Panc1 (cell line): ENCODE measurements around the gene PNMA8A. TPM values are rescaled to one million over a fixed set of nuclear protein-coding genes. Genes with fewer than 3 reads are reported as not detected.

Experiments
- ATAC-seq: fragments of 200-7000 bp; cut with Tn5 transposase; 2 replicates; pipeline ENCODE4 v1.9.1; 2020; ENCODE audit warnings: mild to moderate bottlenecking, moderate library complexity
- BruUV-seq: library from RNA; stranded (reverse); fragments of 400-500 nt; replicated peaks from 2 replicates; lab custom pipeline; 2021; lab: Mats Ljungman, UMichigan
- CTCF ChIA-PET: fragments of 300-600 bp; sonication (Branson Sonifier 250); formaldehyde crosslinking; loops from one replicate; lab custom pipeline; 2022; ENCODE audit warnings: antibody characterized with exemption; lab: Charles Lee
- POLR2A ChIA-PET: fragments of 300-600 bp; sonication (Branson Sonifier 250); formaldehyde crosslinking; loops from one replicate; lab custom pipeline; 2022; ENCODE audit warnings: antibody characterized with exemption; lab: Charles Lee
- DNase-seq: peaks from one replicate; pipeline ENCODE4 v3.0.0-alpha.2; 2010; ENCODE audit warnings: low read depth, low spot score
- H3K27ac ChIP-seq: 2 replicates; pipeline ENCODE4 v1.5.1; 2011; ENCODE audit warnings: mild to moderate bottlenecking, low read length, inconsistent platforms
- H3K27me3 ChIP-seq: fragments of 200-500 bp; sonication (Bioruptor generic); 2 replicates; pipeline ENCODE4 v1.6.0; 2014; ENCODE audit warnings: low read length, inconsistent platforms; ENCODE audit not compliant: control insufficient read depth, insufficient read depth
- H3K36me3 ChIP-seq: fragments of 200-500 bp; sonication (Bioruptor generic); 2 replicates; pipeline ENCODE4 v1.5.1; 2014; ENCODE audit warnings: inconsistent platforms, mild to moderate bottlenecking, low read length, moderate library complexity; ENCODE audit not compliant: control insufficient read depth, insufficient read depth
- H3K4me1 ChIP-seq: 2 replicates; pipeline ENCODE4 v1.5.1; 2011; ENCODE audit warnings: inconsistent platforms, mild to moderate bottlenecking, low read length, moderate library complexity; ENCODE audit not compliant: control insufficient read depth, insufficient read depth
- H3K4me3 ChIP-seq, 2 experiments: 2 replicates each; pipeline ENCODE4 v1.5.1; 2011 to 2012; ENCODE audit warnings: low read depth in 2 of 2, low read length in 2 of 2, mild to moderate bottlenecking in 2 of 2, inconsistent platforms in 1 of 2, moderate library complexity in 1 of 2
- H3K9me3 ChIP-seq: fragments of 200-500 bp; sonication (Bioruptor generic); 2 replicates; pipeline ENCODE4 v1.5.1; 2014; ENCODE audit warnings: low read depth, mild to moderate bottlenecking, inconsistent platforms, low read length, moderate library complexity; ENCODE audit not compliant: control insufficient read depth, insufficient read depth
- CTCF ChIP-seq: fragments of 450-650 bp; IDR thresholded peaks from 2 replicates; pipeline ENCODE4 v1.5.1; 2017; ENCODE audit warnings: mild to moderate bottlenecking
- POLR2AphosphoS5 ChIP-seq: IDR thresholded peaks from 2 replicates; pipeline ENCODE4 v1.6.1; 2012; ENCODE audit warnings: mild to moderate bottlenecking, low read depth, low read length, moderate library complexity
- SIN3A ChIP-seq: IDR thresholded peaks from 2 replicates; pipeline ENCODE4 v1.6.1; 2012; ENCODE audit warnings: low read depth, mild to moderate bottlenecking, low read length, moderate library complexity, borderline replicate concordance; ENCODE audit not compliant: insufficient read depth
- TCF7L2 ChIP-seq: IDR thresholded peaks from 2 replicates; pipeline ENCODE4 v1.6.1; 2011; ENCODE audit warnings: mild to moderate bottlenecking, low read depth, low read length, inconsistent platforms
- in situ Hi-C: cut with HindIII; loops from 2 replicates; pipeline ENCODE4 v1.10.0; 2016; ENCODE audit warnings: low sequenced_read_pairs, low pct_unique_long_range_greater_than_20kb
- intact Hi-C: fragments of 100-400 bp; cut with micrococcal nuclease; formaldehyde crosslinking; loops from one replicate; pipeline ENCODE4 v1.10.0; 2022; ENCODE audit not compliant: unreplicated experiment
- total RNA-seq: library from RNA; stranded (reverse); gene quantifications from one replicate; pipeline ENCODE4 v1.2.1, GENCODE V29; 2021; ENCODE audit not compliant: unreplicated experiment
- TF ChIP-seq, protein P1 (sequence below), 2 experiments: IDR thresholded peaks; 2 replicates each; pipeline ENCODE4 v1.6.1; 2011 to 2012; ENCODE audit warnings: low read depth in 2 of 2, control low read depth in 1 of 2, low read length in 1 of 2, mild to moderate bottlenecking in 1 of 2, moderate library complexity in 1 of 2; ENCODE audit not compliant: insufficient read depth in 1 of 2

PNMA8A gene
- total RNA-seq, 1 experiment from 2014 or later = not detected

GRCh38 chr19:46429999-46430398 is 41.4 kb downstream of the PNMA8A start:
- DNase-seq (no peak), ATAC-seq (no peak)
- TF ChIP-seq CTCF (no peak), POLR2AphosphoS5 (no peak), TCF7L2 (no peak), SIN3A (no peak)
- TF ChIP-seq, protein P1, sequence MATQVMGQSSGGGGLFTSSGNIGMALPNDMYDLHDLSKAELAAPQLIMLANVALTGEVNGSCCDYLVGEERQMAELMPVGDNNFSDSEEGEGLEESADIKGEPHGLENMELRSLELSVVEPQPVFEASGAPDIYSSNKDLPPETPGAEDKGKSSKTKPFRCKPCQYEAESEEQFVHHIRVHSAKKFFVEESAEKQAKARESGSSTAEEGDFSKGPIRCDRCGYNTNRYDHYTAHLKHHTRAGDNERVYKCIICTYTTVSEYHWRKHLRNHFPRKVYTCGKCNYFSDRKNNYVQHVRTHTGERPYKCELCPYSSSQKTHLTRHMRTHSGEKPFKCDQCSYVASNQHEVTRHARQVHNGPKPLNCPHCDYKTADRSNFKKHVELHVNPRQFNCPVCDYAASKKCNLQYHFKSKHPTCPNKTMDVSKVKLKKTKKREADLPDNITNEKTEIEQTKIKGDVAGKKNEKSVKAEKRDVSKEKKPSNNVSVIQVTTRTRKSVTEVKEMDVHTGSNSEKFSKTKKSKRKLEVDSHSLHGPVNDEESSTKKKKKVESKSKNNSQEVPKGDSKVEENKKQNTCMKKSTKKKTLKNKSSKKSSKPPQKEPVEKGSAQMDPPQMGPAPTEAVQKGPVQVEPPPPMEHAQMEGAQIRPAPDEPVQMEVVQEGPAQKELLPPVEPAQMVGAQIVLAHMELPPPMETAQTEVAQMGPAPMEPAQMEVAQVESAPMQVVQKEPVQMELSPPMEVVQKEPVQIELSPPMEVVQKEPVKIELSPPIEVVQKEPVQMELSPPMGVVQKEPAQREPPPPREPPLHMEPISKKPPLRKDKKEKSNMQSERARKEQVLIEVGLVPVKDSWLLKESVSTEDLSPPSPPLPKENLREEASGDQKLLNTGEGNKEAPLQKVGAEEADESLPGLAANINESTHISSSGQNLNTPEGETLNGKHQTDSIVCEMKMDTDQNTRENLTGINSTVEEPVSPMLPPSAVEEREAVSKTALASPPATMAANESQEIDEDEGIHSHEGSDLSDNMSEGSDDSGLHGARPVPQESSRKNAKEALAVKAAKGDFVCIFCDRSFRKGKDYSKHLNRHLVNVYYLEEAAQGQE (IDR thresholded peaks at IDR 0.05; ENCODE audit: insufficient read depth in 1 of 2, low read depth in 2 of 2, low read length in 1 of 2) = no peak
- no peak overlapping the region for H3K4me3 ChIP-seq
- in situ Hi-C loops (no loop called here), intact Hi-C loops (no loop called here)
- POLR2A ChIA-PET = no interaction called here
- CTCF ChIA-PET = interaction anchor here (0.7 kb wide), 1 partner anchor 41 kb away, joined by 5 read pairs; the partner anchor contains the start of gene PNMA8A
- no peaks in the 10 kb centered on the region for H3K27me3 ChIP-seq
- H3K9me3 ChIP-seq = no peaks in the 10 kb centered on the region
- BruUV-seq = no TSS peak
- no peak overlapping the region for H3K27ac ChIP-seq
- H3K4me1 ChIP-seq = no peaks in the 10 kb centered on the region; the same call in 1 of the 2 replicates
- no peaks in the 10 kb centered on the region for H3K36me3 ChIP-seq

GRCh38 chr19:46428239-46429135 is 42.9 kb downstream of the PNMA8A start, which contains the start of gene PNMA8C:
TSS of gene PNMA8C (minus strand) at chr19:46428936. CDS start at chr19:46428359, 577 bp downstream.
- ATAC-seq (no peak), DNase-seq (no peak)
- ChIA-PET CTCF (interaction anchor here (0.6 kb wide), 1 partner anchor 11 kb away, joined by 3 read pairs; no protein-coding TSS in a partner anchor), POLR2A (no interaction called here)
- H3K27ac ChIP-seq = no peak within 1 kb of the TSS
- in situ Hi-C loops (no loop called here), intact Hi-C loops (no loop called here)
- H3K4me3 ChIP-seq = peak within 1 kb of the TSS in 1 of 2 experiments; percentile 21; a peak in 1 of 4 replicates
- BruUV-seq = no TSS peak
- no peaks in the 10 kb centered on the region for H3K36me3 ChIP-seq
- TF ChIP-seq, protein P1 (IDR thresholded peaks at IDR 0.05; ENCODE audit: insufficient read depth in 1 of 2, low read depth in 2 of 2, low read length in 1 of 2) = no peak
- TF ChIP-seq SIN3A = no peak
- no peak for TF ChIP-seq POLR2AphosphoS5
- TF ChIP-seq TCF7L2 = no peak
- TF ChIP-seq CTCF = no peak
- H3K9me3 ChIP-seq = no peaks in the 10 kb centered on the region
- no peaks in the 10 kb centered on the region; the same call in 1 of the 2 replicates for H3K4me1 ChIP-seq
- no peaks in the 10 kb centered on the region for H3K27me3 ChIP-seq
